ENCODE measurements around the gene YY1AP1. TPM values are rescaled to one million over a fixed set of nuclear protein-coding genes. Genes with fewer than 3 reads are reported as not detected.
"Not testable (repeated sequence)": the region's sequence is repeated elsewhere in the genome, so short reads cannot be mapped to it uniquely, and the experiment has no call there.

YY1AP1 gene
- total RNA-seq, 1 donor from 2014 or later = 65.1 TPM

GRCh38 chr1:155648207-155649147 is 40.1 kb downstream of the YY1AP1 start:
- peaks cover 3% of the 10 kb centered on the region for H3K27me3 Mint-ChIP-seq
- DNase-seq = no peak
- intact Hi-C loops (cut with micrococcal nuclease) = no loop called here
- H3K9me3 Mint-ChIP-seq = no peaks in the 10 kb centered on the region
- no peaks in the 10 kb centered on the region for H3K36me3 Mint-ChIP-seq (ENCODE audit: low read depth)
- H3K4me3 Mint-ChIP-seq = no peak overlapping the region
- H3K27ac Mint-ChIP-seq = no peak overlapping the region
- H3K4me1 Mint-ChIP-seq = peaks cover 2% of the 10 kb centered on the region

GRCh38 chr1:155646307-155646706 is 42.3 kb downstream of the YY1AP1 start:
- Mint-ChIP-seq H3K36me3 (ENCODE audit: low read depth) (no peaks in the 10 kb centered on the region), H3K4me3 (no peak overlapping the region), H3K27ac (no peak overlapping the region), H3K27me3 (no peaks in the 10 kb centered on the region), H3K4me1 (peaks cover 2% of the 10 kb centered on the region), H3K9me3 (peaks cover 4% of the 10 kb centered on the region)
- no peak for DNase-seq
- intact Hi-C loops (cut with micrococcal nuclease) = no loop called here

DNA sequence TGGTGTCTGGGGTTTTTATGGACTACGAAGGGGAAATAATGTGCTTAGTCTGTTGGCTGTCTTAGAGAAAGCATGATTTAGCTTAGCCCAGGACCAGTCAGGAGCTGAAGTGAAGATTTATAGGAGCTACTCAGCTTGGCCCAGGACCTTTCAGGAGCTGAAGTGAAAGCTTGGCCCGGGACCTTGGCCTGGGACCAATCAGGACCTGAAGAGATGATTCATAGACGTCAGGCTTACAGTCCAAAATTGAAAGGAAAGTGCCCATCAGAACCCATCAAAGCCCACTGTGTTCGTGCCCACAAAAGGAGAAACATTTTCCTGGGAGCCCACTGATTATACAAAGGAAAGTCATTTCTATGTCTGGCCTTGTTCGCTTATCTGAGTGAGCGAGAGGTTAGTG is 42.9 kb downstream of the YY1AP1 start:
- no peak for DNase-seq
- Mint-ChIP-seq H3K27me3 (no peaks in the 10 kb centered on the region), H3K36me3 (ENCODE audit: low read depth) (no peaks in the 10 kb centered on the region), H3K9me3 (peaks cover 4% of the 10 kb centered on the region), H3K4me3 (no peak overlapping the region), H3K27ac (no peak overlapping the region), H3K4me1 (peaks cover 2% of the 10 kb centered on the region)
- intact Hi-C loops (cut with micrococcal nuclease) = no loop called here

GRCh38 chr1:155645034-155645598 is 43.5 kb downstream of the YY1AP1 start:
- Mint-ChIP-seq H3K27me3 (no peaks in the 10 kb centered on the region), H3K36me3 (ENCODE audit: low read depth) (no peaks in the 10 kb centered on the region), H3K9me3 (peaks cover 4% of the 10 kb centered on the region), H3K27ac (no peak overlapping the region), H3K4me3 (no peak overlapping the region), H3K4me1 (peaks cover 2% of the 10 kb centered on the region)
- intact Hi-C loops (cut with micrococcal nuclease) = no loop called here
- no peak for DNase-seq

DNA sequence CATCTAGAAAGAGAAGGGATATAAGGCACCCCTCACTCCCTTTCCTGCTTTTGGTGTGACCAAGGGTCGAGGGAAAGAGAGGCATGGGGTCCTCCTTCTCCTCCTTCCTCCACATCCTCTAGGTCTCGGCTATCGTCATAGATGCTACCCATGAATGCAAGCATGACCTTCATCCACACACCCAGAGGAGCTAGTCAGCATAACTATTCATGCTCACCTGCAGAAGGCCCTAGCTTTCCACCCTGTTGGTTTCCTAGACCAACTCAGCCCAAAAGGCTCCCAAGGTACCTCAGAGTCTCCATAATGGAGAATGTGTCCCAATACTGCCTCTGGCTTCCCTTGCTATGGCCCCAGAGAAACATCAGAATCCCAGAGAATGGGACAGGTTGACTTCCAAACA is 45.3 kb downstream of the YY1AP1 start:
- Mint-ChIP-seq H3K9me3 (peaks cover 4% of the 10 kb centered on the region), H3K4me1 (no peaks in the 10 kb centered on the region), H3K27ac (no peak overlapping the region), H3K36me3 (ENCODE audit: low read depth) (no peaks in the 10 kb centered on the region), H3K4me3 (no peak overlapping the region), H3K27me3 (no peaks in the 10 kb centered on the region)
- DNase-seq = no peak
- intact Hi-C loops (cut with micrococcal nuclease) = no loop called here

DNA sequence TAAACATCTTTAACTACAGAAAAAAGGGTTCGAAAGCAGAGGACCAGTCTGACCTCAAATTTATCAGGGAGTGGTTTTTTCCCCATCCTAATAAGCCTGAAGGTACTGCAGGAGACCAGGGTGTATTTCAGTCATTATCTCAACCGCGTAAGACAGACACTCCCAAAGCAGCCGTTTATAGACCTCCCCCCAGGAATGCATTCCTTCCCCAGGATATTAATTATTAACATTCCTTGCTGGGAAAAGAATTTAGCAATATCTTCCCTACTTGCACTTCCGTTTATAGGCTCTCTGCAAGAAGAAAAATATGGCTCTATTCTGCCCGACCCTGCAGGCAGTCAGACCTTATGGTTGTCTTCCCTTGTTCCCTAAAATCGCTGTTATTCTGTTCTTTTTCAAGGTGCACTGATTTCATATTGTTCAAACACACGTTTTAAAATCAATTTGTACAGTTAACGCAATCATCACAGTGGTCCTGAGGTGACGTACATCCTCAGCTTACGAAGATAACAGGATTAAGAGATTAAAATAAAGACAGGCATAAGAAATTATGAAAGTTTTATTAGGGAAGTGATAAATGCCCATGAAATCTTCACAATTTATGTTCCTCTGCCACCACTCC is 45.9 kb downstream of the YY1AP1 start:
- H3K9me3 Mint-ChIP-seq; intact Hi-C loops (cut with micrococcal nuclease); H3K4me3 Mint-ChIP-seq; DNase-seq; H3K4me1 Mint-ChIP-seq; H3K27me3 Mint-ChIP-seq; H3K27ac Mint-ChIP-seq; H3K36me3 Mint-ChIP-seq (ENCODE audit: low read depth): not testable (repeated sequence)

DNA sequence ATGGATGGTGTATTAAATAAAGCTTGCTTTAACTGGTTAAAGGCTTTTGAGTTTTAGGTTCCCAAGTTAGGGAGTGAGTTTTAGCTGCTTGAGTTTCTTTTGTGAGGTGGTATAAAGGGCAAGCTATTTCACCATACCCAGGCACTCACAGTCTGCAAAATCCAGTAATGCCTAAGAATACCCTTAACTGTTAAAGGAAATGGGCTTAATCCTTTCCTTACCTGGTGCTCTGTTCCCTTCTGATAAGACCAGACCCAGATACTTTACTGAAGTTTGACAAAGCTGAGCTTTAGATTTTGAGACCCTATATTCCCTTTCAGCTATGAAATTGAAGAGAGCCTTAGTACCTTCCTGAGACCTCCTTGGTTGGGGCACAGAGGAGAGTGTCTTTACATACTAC is 48.2 kb downstream of the YY1AP1 start:
- intact Hi-C loops (cut with micrococcal nuclease) = no loop called here
- Mint-ChIP-seq H3K4me3 (no peak overlapping the region), H3K4me1 (peaks cover 16% of the 10 kb centered on the region), H3K27me3 (no peaks in the 10 kb centered on the region), H3K27ac (no peak overlapping the region), H3K9me3 (peaks cover 4% of the 10 kb centered on the region), H3K36me3 (ENCODE audit: low read depth) (no peaks in the 10 kb centered on the region)
- DNase-seq = no peak

DNA sequence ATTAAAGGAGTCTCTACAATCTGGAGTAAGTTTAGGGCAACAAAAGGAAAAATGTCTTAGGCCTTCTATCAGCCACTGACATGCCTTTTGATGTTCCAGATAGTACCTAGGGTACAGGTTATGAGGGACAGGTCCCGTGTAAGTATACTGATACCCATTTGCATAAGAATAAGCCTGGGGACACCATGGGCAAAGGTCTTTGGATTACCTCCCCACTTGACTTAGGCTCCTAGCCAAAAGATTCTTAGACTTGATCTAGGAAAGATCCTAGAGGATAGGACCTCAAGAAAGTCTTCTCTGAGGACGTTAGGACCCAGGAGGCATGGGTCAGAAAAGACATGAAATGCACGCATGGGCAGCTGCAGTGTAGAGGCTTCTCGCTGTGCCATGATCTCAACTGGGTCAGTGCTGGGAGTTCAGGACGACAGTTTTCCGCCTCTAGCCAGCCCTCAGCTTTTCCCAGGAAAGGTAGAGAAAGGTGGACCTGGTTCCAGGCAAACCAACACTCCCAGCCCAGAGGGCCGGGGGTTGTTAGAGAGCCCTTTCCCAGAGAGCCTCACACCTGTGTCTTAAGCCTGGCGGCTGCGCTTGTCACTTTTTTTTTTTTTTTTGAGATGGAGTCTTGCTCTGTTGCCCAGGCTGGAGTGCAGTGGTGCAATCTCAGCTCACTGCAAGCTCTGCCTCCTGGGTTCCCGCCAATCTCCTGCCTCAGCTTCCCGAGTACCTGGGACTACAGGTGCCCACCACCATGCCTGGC is 52.0 kb downstream of the YY1AP1 start:
- intact Hi-C loops (cut with micrococcal nuclease) = no loop called here

GRCh38 chr1:155626428-155626827 is 62.1 kb downstream of the YY1AP1 start:
- H3K36me3 Mint-ChIP-seq (ENCODE audit: low read depth); intact Hi-C loops (cut with micrococcal nuclease); H3K27ac Mint-ChIP-seq; H3K27me3 Mint-ChIP-seq; DNase-seq; H3K9me3 Mint-ChIP-seq; H3K4me3 Mint-ChIP-seq; H3K4me1 Mint-ChIP-seq: not testable (repeated sequence)

More for the DNA sequence above, 52.0 kb downstream of the YY1AP1 start:
- no peaks in the 10 kb centered on the region for H3K36me3 Mint-ChIP-seq (ENCODE audit: low read depth)
- peak overlapping the region; percentile 88 for H3K27ac Mint-ChIP-seq
- no peaks in the 10 kb centered on the region for H3K27me3 Mint-ChIP-seq
- peaks cover 16% of the 10 kb centered on the region for H3K4me1 Mint-ChIP-seq
- peak overlapping the region; percentile 92 for H3K4me3 Mint-ChIP-seq
- DNase-seq = no peak
- no peaks in the 10 kb centered on the region for H3K9me3 Mint-ChIP-seq

DNA sequence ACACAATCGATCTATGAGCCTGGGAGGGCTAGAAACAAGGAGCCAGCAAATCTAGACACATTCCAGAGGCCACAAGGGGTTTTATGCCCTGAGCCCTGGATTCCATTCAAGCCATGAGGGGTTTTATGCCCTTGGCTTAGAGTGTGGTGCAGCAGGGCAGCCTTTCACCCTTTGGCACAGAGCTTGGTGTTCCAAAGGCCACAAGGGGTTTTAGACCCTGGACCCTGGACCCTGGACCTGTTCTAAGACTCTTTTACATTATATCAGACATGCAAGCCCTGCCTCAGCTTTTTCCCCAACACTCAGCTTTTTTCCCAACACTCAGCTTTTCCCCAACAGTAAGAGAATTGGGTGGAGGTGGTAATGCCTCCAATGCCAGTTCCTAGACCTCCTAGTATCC is 65.2 kb downstream of the YY1AP1 start:
- Mint-ChIP-seq H3K9me3 (no peaks in the 10 kb centered on the region), H3K27ac (no peak overlapping the region), H3K4me1 (peaks cover 3% of the 10 kb centered on the region), H3K36me3 (ENCODE audit: low read depth) (peaks cover 1% of the 10 kb centered on the region), H3K4me3 (no peak overlapping the region), H3K27me3 (no peaks in the 10 kb centered on the region)
- intact Hi-C loops (cut with micrococcal nuclease) = no loop called here
- no peak for DNase-seq

DNA sequence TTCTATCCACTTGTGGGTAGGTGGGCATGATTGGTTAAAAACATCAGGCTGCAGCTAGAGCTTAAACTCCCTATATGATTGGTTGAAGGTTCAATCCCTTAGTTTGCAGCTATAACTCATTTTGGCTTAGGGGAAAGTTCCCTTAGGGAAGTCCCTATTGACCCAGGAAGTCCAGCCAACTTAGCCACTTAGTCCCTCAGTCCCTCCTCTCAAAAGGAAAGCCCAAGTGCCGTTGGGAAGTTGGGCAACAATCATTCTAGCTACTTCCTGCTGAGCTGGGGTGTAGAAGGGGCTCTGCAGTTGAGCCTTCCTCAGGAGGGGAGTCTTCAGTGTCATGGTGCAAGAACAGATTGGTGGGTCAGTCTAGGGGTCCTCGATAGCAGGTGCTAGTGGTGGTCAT is 66.4 kb downstream of the YY1AP1 start:
- intact Hi-C loops (cut with micrococcal nuclease) = no loop called here
- H3K4me3 Mint-ChIP-seq = no peak overlapping the region
- DNase-seq = no peak
- H3K27ac Mint-ChIP-seq = no peak overlapping the region
- no peaks in the 10 kb centered on the region for H3K27me3 Mint-ChIP-seq
- peaks cover 3% of the 10 kb centered on the region for H3K4me1 Mint-ChIP-seq
- H3K36me3 Mint-ChIP-seq (ENCODE audit: low read depth) = peaks cover 1% of the 10 kb centered on the region
- H3K9me3 Mint-ChIP-seq = no peaks in the 10 kb centered on the region

DNA sequence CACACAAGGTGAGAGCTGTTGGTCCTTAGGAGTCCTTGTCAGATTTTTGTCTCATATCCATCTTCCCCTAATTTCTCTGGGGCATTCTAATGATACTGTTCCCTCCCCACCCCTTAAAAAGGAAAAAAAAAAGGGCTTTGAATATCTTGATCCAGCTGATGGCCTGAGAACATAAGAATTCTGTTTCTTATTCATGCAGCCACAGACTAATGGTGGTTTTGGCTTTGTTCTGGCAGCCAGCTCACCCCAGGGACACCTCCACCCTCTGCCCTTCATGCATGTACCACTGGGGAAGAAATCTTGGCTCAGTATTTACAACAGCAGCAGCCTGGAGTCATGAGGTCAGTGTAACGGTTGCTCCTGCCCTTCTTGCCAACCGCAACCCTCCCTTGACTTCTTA is 75.3 kb downstream of the YY1AP1 start:
- DNase-seq; H3K4me1 Mint-ChIP-seq; H3K9me3 Mint-ChIP-seq; H3K27ac Mint-ChIP-seq; intact Hi-C loops (cut with micrococcal nuclease); H3K27me3 Mint-ChIP-seq; H3K4me3 Mint-ChIP-seq: not testable (repeated sequence)
- peaks cover 20% of the 10 kb centered on the region for H3K36me3 Mint-ChIP-seq (ENCODE audit: low read depth)

- Mint-ChIP-seq H3K4me3 (peak overlapping the region; percentile 97), H3K36me3 (ENCODE audit: low read depth) (peaks cover 18% of the 10 kb centered on the region)
- not testable (repeated sequence) for H3K27ac Mint-ChIP-seq, H3K27me3 Mint-ChIP-seq, H3K9me3 Mint-ChIP-seq, H3K4me1 Mint-ChIP-seq, DNase-seq
- intact Hi-C loops (cut with micrococcal nuclease) = loop anchor here (1.0 kb wide), 1 partner anchor 286 kb away; no protein-coding TSS in a partner anchor
Measured at GRCh38 chr1:155610257-155610647, 78.3 kb downstream of the YY1AP1 start.
